ENCODE results near the gene DDX55. TPM values are rescaled to one million over a fixed set of nuclear protein-coding genes. Genes with fewer than 3 reads are reported as not detected.
A peak's percentile ranks its signal among the peaks of the same experiment; 100 is the strongest.

Gene DDX55
- total and polyA plus RNA-seq, 2 of the 13 experiments (the other 11 are each of a cell fraction or from before 2014, with no cell fraction given) = 22.2 to 37.0 TPM

DNA sequence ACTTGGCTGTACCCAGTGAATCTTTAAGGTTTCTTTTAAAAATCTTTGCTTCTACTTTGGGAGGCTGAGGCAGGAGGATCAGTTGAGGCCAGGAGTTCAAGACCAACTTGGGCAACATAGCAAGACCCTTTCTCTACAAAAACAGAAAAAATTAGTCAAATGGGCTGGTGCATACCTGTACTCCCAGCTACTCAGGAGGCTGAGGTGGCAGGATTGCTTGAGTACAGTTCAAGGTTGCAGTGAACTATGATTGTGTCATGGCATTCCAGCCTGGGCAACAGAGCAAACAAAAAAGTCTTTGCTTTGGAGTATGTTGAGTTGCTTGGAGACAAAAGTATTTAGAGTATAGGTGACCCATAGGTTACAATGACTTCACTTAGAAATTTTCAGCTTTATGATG is 6.2 kb upstream of the DDX55 start (continued):
- TF ChIP-seq, protein P1, sequence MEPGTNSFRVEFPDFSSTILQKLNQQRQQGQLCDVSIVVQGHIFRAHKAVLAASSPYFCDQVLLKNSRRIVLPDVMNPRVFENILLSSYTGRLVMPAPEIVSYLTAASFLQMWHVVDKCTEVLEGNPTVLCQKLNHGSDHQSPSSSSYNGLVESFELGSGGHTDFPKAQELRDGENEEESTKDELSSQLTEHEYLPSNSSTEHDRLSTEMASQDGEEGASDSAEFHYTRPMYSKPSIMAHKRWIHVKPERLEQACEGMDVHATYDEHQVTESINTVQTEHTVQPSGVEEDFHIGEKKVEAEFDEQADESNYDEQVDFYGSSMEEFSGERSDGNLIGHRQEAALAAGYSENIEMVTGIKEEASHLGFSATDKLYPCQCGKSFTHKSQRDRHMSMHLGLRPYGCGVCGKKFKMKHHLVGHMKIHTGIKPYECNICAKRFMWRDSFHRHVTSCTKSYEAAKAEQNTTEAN (CRISPR knock-in tag; conservative IDR thresholded peaks at IDR 0.05) = no peak
- TF ChIP-seq ATF7 (IDR thresholded peaks at IDR 0.05) (peak; percentile 80), ATF7 (CRISPR knock-in tag; IDR thresholded peaks at IDR 0.05) (no peak), ZNF670 (CRISPR knock-in tag; IDR thresholded peaks at IDR 0.05; ENCODE audit: borderline replicate concordance) (no peak), HMG20B (CRISPR knock-in tag; conservative IDR thresholded peaks at IDR 0.05) (peak; percentile 70; the same call in 1 of the 2 replicates), SMC3 (IDR thresholded peaks at IDR 0.05; ENCODE audit: low read length) (peak; percentile 49), ZNF430 (CRISPR knock-in tag; IDR thresholded peaks at IDR 0.05) (no peak), DRAP1 (CRISPR knock-in tag; IDR thresholded peaks at IDR 0.05) (peak; percentile 44; the same call in 1 of the 2 replicates), SRF (IDR thresholded peaks at IDR 0.05; ENCODE audit: low read depth, low read length) (no peak), SMARCE1 (IDR thresholded peaks at IDR 0.05; ENCODE audit: borderline replicate concordance) (no peak), ZBTB38 (CRISPR knock-in tag; IDR thresholded peaks at IDR 0.05) (no peak), CREB1 (IDR thresholded peaks at IDR 0.05) (peak; percentile 21; the same call in 1 of the 2 replicates), CREB1 (CRISPR knock-in tag; IDR thresholded peaks at IDR 0.05) (0 out of 2 replicates have a peak, but pooled peaks have one; percentile 50), POGK (CRISPR knock-in tag; conservative IDR thresholded peaks at IDR 0.05) (0 out of 2 replicates have a peak, but pooled peaks have one; percentile 22), HOXA9 (CRISPR knock-in tag; IDR thresholded peaks at IDR 0.05; ENCODE audit: borderline replicate concordance) (no peak), ISX (CRISPR knock-in tag; conservative IDR thresholded peaks at IDR 0.05) (no peak), NR3C1 (CRISPR knock-in tag; IDR thresholded peaks at IDR 0.05) (no peak), FOXM1 (CRISPR knock-in tag; IDR thresholded peaks at IDR 0.05) (no peak), NR2F6 (IDR thresholded peaks at IDR 0.05) (peak; percentile 83), NR2F6 (CRISPR knock-in tag; IDR thresholded peaks at IDR 0.05) (peak; percentile 90), ZNF326 (CRISPR knock-in tag; IDR thresholded peaks at IDR 0.05; ENCODE audit: borderline replicate concordance) (no peak), ZNF878 (CRISPR knock-in tag; IDR thresholded peaks at IDR 0.05) (peak; percentile 45; the same call in 1 of the 2 replicates), ZNF558 (CRISPR knock-in tag; IDR thresholded peaks at IDR 0.05; ENCODE audit: borderline replicate concordance) (no peak), ZNF740 (CRISPR knock-in tag; IDR thresholded peaks at IDR 0.05) (no peak), ERF (CRISPR knock-in tag; IDR thresholded peaks at IDR 0.05) (no peak), MIXL1 (CRISPR knock-in tag; IDR thresholded peaks at IDR 0.05) (peak; percentile 49)
- TF ChIP-seq, protein P2, sequence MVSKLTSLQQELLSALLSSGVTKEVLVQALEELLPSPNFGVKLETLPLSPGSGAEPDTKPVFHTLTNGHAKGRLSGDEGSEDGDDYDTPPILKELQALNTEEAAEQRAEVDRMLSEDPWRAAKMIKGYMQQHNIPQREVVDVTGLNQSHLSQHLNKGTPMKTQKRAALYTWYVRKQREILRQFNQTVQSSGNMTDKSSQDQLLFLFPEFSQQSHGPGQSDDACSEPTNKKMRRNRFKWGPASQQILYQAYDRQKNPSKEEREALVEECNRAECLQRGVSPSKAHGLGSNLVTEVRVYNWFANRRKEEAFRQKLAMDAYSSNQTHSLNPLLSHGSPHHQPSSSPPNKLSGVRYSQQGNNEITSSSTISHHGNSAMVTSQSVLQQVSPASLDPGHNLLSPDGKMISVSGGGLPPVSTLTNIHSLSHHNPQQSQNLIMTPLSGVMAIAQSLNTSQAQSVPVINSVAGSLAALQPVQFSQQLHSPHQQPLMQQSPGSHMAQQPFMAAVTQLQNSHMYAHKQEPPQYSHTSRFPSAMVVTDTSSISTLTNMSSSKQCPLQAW (CRISPR knock-in tag; IDR thresholded peaks at IDR 0.05) = no peak
- TF ChIP-seq, protein P3, sequence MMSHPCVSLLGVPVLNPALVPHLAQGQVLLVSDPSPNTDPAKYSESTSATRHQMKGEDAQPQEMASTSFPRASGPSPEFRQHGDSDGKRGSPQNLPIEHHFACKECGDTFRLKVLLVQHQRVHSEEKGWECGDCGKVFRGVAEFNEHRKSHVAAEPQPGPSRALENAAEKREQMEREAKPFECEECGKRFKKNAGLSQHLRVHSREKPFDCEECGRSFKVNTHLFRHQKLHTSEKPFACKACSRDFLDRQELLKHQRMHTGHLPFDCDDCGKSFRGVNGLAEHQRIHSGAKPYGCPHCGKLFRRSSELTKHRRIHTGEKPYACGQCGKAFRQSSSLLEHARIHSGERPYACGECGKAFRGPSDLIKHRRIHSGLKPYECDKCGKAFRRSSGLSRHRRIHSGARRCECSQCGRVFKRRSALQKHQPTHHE (CRISPR knock-in tag; IDR thresholded peaks at IDR 0.05; ENCODE audit: borderline replicate concordance) = no peak

Data from HepG2 (cell line).